Activated CD4-positive, alpha-beta T cell treated with anti-CD3 and anti-CD28 coated beads, Interleukin-2, amount 10 ng/mL, durations not matched to agents 24 days and 14 days (primary cell): Measurements from ENCODE around the gene LBHD2. TPM values are rescaled to one million over a fixed set of nuclear protein-coding genes. Genes with fewer than 3 reads are reported as not detected.

ENCODE experiments used
- DNase-seq: peaks from one replicate; pipeline ENCODE4 v3.0.0; 2022
- H3K27ac Mint-ChIP-seq: one replicate; pipeline ENCODE4 v1.8.0; 2022; ENCODE audit warnings: mild to moderate bottlenecking, mixed read lengths
- H3K27me3 Mint-ChIP-seq: one replicate; pipeline ENCODE4 v1.8.0; 2022; ENCODE audit warnings: mixed read lengths
- H3K36me3 Mint-ChIP-seq: one replicate; pipeline ENCODE4 v1.8.0; 2022; ENCODE audit warnings: low read depth, mild to moderate bottlenecking, mixed read lengths
- H3K4me1 Mint-ChIP-seq: one replicate; pipeline ENCODE4 v1.8.0; 2021; ENCODE audit warnings: mixed read lengths
- H3K4me3 Mint-ChIP-seq: one replicate; pipeline ENCODE4 v1.8.0; 2022; ENCODE audit warnings: mild to moderate bottlenecking, moderate library complexity, mixed read lengths
- H3K9me3 Mint-ChIP-seq: one replicate; pipeline ENCODE4 v1.8.0; 2021; ENCODE audit warnings: mixed read lengths
- intact Hi-C: fragments of 100-400 bp; cut with micrococcal nuclease; formaldehyde crosslinking; loops from one replicate; pipeline ENCODE4 v1.15.1; 2023
- total RNA-seq: library from RNA; stranded (reverse); gene quantifications from 2 replicates; pipeline ENCODE4 v1.2.3, GENCODE V29; 2022

LBHD2 gene
- total RNA-seq, 1 donor from 2014 or later, result not detected

GRCh38 chr14:103137689-103138300 lies 53.8 kb downstream of the LBHD2 start:
- Mint-ChIP-seq H3K9me3 (no peaks in the 10 kb centered on the region), H3K27me3 (peaks cover 20% of the 10 kb centered on the region), H3K36me3 (no peaks in the 10 kb centered on the region), H3K27ac (no peak overlapping the region), H3K4me3 (no peak overlapping the region), H3K4me1 (peaks cover 3% of the 10 kb centered on the region)
- intact Hi-C loops, result no loop called here
- no peak for DNase-seq

- Mint-ChIP-seq H3K4me3 (no peak overlapping the region), H3K4me1 (peaks cover 3% of the 10 kb centered on the region), H3K36me3 (no peaks in the 10 kb centered on the region), H3K9me3 (no peaks in the 10 kb centered on the region), H3K27me3 (peaks cover 28% of the 10 kb centered on the region), H3K27ac (no peak overlapping the region)
- intact Hi-C loops, result no loop called here
- DNase-seq, result no peak
Observed at GRCh38 chr14:103138301-103139131, 54.5 kb downstream of the LBHD2 start.

GRCh38 chr14:103139132-103140025 lies 55.4 kb downstream of the LBHD2 start:
- H3K4me1 Mint-ChIP-seq, result peaks cover 3% of the 10 kb centered on the region
- no peak for DNase-seq
- no peaks in the 10 kb centered on the region for H3K36me3 Mint-ChIP-seq
- no peak overlapping the region for H3K4me3 Mint-ChIP-seq
- intact Hi-C loops, result no loop called here
- no peak overlapping the region for H3K27ac Mint-ChIP-seq
- H3K27me3 Mint-ChIP-seq, result peaks cover 31% of the 10 kb centered on the region
- H3K9me3 Mint-ChIP-seq, result no peaks in the 10 kb centered on the region

Other genes with a start within 250 kb of the LBHD2 start
- 0.35 and 0.62 TPM in 2 replicates for gene AMN, start 161.5 kb upstream of the LBHD2 start, total RNA-seq
- gene CDC42BPB, start 26.7 kb upstream of the LBHD2 start, total RNA-seq, result 1.5 and 1.7 TPM in 2 replicates
- not detected in 2 replicates for gene EXOC3L4, start 10.5 kb downstream of the LBHD2 start, total RNA-seq
- 0.37 and 0.50 TPM in 2 replicates for gene TNFAIP2, start 39.3 kb downstream of the LBHD2 start, total RNA-seq